Glutamatergic neuron (in vitro differentiated cells): ENCODE results near the gene KNCN. TPM values are rescaled to one million over a fixed set of nuclear protein-coding genes. Genes with fewer than 3 reads are reported as not detected.

Source experiments
- DNase-seq: peaks from one replicate; pipeline ENCODE4 v3.0.0; 2022
- H3K27ac Mint-ChIP-seq: one replicate; pipeline ENCODE4 v1.8.0; 2020; ENCODE audit warnings: mild to moderate bottlenecking, mixed read lengths, inconsistent platforms; ENCODE audit not compliant: unreplicated experiment
- H3K27me3 Mint-ChIP-seq: one replicate; pipeline ENCODE4 v1.8.0; 2020; ENCODE audit warnings: mild to moderate bottlenecking, moderate library complexity, mixed read lengths, inconsistent platforms; ENCODE audit not compliant: unreplicated experiment
- H3K36me3 Mint-ChIP-seq: one replicate; pipeline ENCODE4 v1.8.0; 2020; ENCODE audit warnings: mild to moderate bottlenecking, mixed read lengths, inconsistent platforms; ENCODE audit not compliant: unreplicated experiment
- H3K4me1 Mint-ChIP-seq: one replicate; pipeline ENCODE4 v1.8.0; 2020; ENCODE audit warnings: mild to moderate bottlenecking, low read depth, mixed read lengths, inconsistent platforms; ENCODE audit not compliant: unreplicated experiment
- H3K4me3 Mint-ChIP-seq: one replicate; pipeline ENCODE4 v1.8.0; 2020; ENCODE audit warnings: mild to moderate bottlenecking, mixed read lengths, inconsistent platforms; ENCODE audit not compliant: unreplicated experiment
- H3K9me3 Mint-ChIP-seq: one replicate; pipeline ENCODE4 v1.8.0; 2020; ENCODE audit warnings: mild to moderate bottlenecking, moderate library complexity, mixed read lengths, inconsistent platforms; ENCODE audit not compliant: unreplicated experiment
- CTCF ChIP-seq: fragments of 200-600 bp; sonication (generic); IDR thresholded peaks from one replicate; pipeline ENCODE4 v1.5.0; 2021; ENCODE audit not compliant: partially characterized antibody, unreplicated experiment
- total RNA-seq: library from RNA; stranded (reverse); fragmentation: NEBNext Ultra II Directional; extraction: Animal tissue kit (Norgen Biotek cat#: 25700); gene quantifications from one replicate; pipeline ENCODE4 v1.2.1, GENCODE V29; 2021; ENCODE audit not compliant: unreplicated experiment

The KNCN gene
- total RNA-seq, 1 donor from 2014 or later, result not detected

GRCh38 chr1:46532498-46533178, 18.8 kb downstream of the KNCN start:
- H3K36me3 Mint-ChIP-seq, result peaks cover 10% of the 10 kb centered on the region
- TF ChIP-seq CTCF, result peak; percentile 78
- no peak overlapping the region for H3K27ac Mint-ChIP-seq
- peaks cover 23% of the 10 kb centered on the region for H3K27me3 Mint-ChIP-seq
- peaks cover 2% of the 10 kb centered on the region for H3K4me1 Mint-ChIP-seq
- H3K4me3 Mint-ChIP-seq, result no peak overlapping the region
- H3K9me3 Mint-ChIP-seq, result peaks cover 5% of the 10 kb centered on the region
- DNase-seq, result peak; percentile 84

GRCh38 chr1:46532095-46532494, 19.4 kb downstream of the KNCN start:
- H3K27ac Mint-ChIP-seq, result no peak overlapping the region
- H3K9me3 Mint-ChIP-seq, result peaks cover 3% of the 10 kb centered on the region
- H3K27me3 Mint-ChIP-seq, result peaks cover 27% of the 10 kb centered on the region
- TF ChIP-seq CTCF, result no peak
- no peak overlapping the region for H3K4me3 Mint-ChIP-seq
- DNase-seq, result no peak
- peaks cover 2% of the 10 kb centered on the region for H3K4me1 Mint-ChIP-seq
- H3K36me3 Mint-ChIP-seq, result peaks cover 9% of the 10 kb centered on the region

GRCh38 chr1:46530791-46531409, 20.5 kb downstream of the KNCN start:
- Mint-ChIP-seq H3K4me3 (no peak overlapping the region), H3K36me3 (no peaks in the 10 kb centered on the region), H3K4me1 (peaks cover 2% of the 10 kb centered on the region), H3K27me3 (peaks cover 23% of the 10 kb centered on the region), H3K27ac (no peak overlapping the region), H3K9me3 (peaks cover 2% of the 10 kb centered on the region)
- TF ChIP-seq CTCF, result peak; percentile 25
- DNase-seq, result no peak

GRCh38 chr1:46530311-46530710, 21.1 kb downstream of the KNCN start:
- no peak for DNase-seq
- Mint-ChIP-seq H3K27me3 (peaks cover 27% of the 10 kb centered on the region), H3K9me3 (peaks cover 2% of the 10 kb centered on the region), H3K36me3 (no peaks in the 10 kb centered on the region), H3K27ac (no peak overlapping the region), H3K4me3 (no peak overlapping the region), H3K4me1 (peaks cover 2% of the 10 kb centered on the region)
- no peak for TF ChIP-seq CTCF

GRCh38 chr1:46529031-46529630, 22.3 kb downstream of the KNCN start:
- H3K9me3 Mint-ChIP-seq, result no peaks in the 10 kb centered on the region
- TF ChIP-seq CTCF, result no peak

More at GRCh38 chr1:46529031-46529630, 22.3 kb downstream of the KNCN start:
- H3K36me3 Mint-ChIP-seq, result no peaks in the 10 kb centered on the region
- H3K4me1 Mint-ChIP-seq, result peaks cover 2% of the 10 kb centered on the region
- H3K27me3 Mint-ChIP-seq, result peaks cover 29% of the 10 kb centered on the region
- no peak for DNase-seq
- no peak overlapping the region for H3K4me3 Mint-ChIP-seq
- no peak overlapping the region for H3K27ac Mint-ChIP-seq
